Fibroblast of skin of back (primary cell): ENCODE measurements around the gene TTC7B. TPM values are rescaled to one million over a fixed set of nuclear protein-coding genes. Genes with fewer than 3 reads are reported as not detected.
A peak's percentile ranks its signal among the peaks of the same experiment; 100 is the strongest.
"Not testable (repeated sequence)": the region's sequence is repeated elsewhere in the genome, so short reads cannot be mapped to it uniquely, and the experiment has no call there.

Experiments used
- DNase-seq: peaks from one replicate; pipeline ENCODE4 v3.0.0-alpha.2; 2013
- polyA plus RNA-seq, 2 experiments: library from polyadenylated mRNA; unstranded; fragments of 120-200 nt; gene quantifications; one replicate each; pipeline ENCODE4 v1.2.1, GENCODE V29; 2013; ENCODE audit not compliant: insufficient read length in 2 of 2

Gene TTC7B, protein sequence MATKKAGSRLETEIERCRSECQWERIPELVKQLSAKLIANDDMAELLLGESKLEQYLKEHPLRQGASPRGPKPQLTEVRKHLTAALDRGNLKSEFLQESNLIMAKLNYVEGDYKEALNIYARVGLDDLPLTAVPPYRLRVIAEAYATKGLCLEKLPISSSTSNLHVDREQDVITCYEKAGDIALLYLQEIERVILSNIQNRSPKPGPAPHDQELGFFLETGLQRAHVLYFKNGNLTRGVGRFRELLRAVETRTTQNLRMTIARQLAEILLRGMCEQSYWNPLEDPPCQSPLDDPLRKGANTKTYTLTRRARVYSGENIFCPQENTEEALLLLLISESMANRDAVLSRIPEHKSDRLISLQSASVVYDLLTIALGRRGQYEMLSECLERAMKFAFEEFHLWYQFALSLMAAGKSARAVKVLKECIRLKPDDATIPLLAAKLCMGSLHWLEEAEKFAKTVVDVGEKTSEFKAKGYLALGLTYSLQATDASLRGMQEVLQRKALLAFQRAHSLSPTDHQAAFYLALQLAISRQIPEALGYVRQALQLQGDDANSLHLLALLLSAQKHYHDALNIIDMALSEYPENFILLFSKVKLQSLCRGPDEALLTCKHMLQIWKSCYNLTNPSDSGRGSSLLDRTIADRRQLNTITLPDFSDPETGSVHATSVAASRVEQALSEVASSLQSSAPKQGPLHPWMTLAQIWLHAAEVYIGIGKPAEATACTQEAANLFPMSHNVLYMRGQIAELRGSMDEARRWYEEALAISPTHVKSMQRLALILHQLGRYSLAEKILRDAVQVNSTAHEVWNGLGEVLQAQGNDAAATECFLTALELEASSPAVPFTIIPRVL
- polyA plus RNA-seq (2013, experiment 1 of 2; ENCODE audit: insufficient read length), result 50.3 TPM
- polyA plus RNA-seq (2013, experiment 2 of 2; ENCODE audit: insufficient read length), result 65.0 TPM

- peak; percentile 48 for DNase-seq
Observed at GRCh38 chr14:90815822-90816662, at the start of gene TTC7B. Gene TTC7B (minus strand): TSS chr14:90816430. CDS start chr14:90816295, 135 bp downstream.

DNA sequence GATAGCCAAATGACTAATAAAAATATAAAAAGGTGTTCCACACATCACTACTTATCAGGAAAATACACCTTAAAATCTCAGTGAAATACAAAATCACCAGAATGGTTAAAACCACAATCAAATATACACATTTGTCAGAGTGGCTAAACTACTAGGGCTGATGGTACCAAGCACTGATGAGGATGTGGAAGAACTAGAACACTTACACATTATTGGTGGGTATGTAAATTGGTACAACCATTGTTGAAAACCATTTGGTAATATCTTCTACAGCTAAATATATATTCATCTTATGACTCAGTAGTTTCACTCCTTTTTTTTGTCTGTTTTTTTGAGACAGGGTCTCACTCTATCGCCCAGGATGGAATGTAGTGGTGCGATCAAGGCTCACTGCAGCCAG lies 48.5 kb upstream of the TTC7B start:
- no peak for DNase-seq

GRCh38 chr14:90858511-90858910 lies 42.3 kb upstream of the TTC7B start:
- DNase-seq, result no peak

- DNase-seq, result no peak
Observed at GRCh38 chr14:90857866-90858265, 41.6 kb upstream of the TTC7B start.

- not testable (repeated sequence) for DNase-seq
Observed at GRCh38 chr14:90856115-90856514, 39.9 kb upstream of the TTC7B start.

DNA sequence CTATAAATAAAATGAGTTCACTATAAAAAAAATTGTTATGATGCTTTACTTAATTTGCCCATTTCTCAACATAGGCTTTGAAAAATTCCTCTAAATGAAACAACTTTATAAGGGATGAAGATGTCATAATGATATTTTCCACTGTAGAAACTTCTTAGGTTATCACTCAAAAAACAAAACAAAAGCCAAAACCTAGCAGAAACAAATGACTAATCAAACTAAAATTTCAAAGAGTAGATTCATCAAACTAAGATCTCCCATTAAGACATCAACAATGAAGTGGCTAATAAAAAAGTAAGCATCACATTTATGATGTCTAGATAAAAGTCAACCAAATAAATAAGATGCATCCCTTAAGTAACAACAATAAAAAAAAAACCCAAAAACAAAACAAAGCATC lies 36.9 kb upstream of the TTC7B start:
- no peak for DNase-seq

DNA sequence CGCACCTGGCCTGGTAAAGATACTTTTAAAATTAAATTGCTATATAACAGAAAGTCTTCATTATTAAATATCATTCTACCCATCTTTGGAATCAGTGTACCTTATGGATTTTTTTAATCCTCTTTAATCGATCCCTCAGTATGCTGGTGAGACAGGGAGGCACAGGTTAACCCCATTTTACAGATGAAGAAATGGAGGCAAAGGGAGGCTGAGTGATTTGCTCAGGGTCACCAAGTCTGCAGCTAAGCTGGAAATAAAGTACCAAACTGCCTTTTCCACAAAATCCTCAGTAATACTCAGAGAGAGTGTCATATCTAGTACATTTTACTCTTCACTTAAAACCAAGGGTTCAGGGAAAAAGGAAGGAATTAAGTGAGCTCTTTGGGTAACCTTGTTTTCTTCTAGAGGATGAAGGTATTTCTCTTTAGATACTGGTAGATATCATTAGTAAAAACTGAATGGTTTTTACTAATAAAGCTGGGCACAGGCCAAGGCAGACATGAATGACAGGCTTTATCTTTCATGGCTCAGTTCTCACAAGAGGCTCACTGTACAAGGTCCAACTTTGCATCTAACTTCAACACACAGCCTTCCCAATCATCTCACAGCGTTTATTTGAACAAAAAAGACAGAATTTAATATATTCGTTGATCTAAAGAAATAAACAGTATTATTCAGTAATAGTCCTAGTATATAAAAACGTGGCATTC lies 35.3 kb upstream of the TTC7B start:
- DNase-seq, result no peak

DNA sequence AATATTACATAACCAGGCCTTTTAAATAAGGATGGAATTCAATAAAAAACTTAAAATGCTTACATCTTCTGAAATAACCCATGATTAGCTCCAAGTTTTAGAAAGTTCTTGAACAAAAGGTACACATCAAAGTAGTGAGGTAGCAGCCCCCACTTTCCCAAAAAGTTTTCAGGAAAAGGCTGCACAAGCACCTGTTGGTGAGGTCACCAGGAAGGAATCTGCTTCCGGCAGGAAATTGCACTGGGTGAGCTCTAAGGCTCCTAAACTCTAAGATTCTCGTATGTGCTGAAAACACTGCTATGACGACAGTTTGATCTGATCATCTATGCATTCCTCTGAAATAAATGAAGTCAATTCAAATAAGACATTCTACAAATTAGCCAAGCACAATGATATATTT lies 34.3 kb upstream of the TTC7B start:
- peak; percentile 37 for DNase-seq

DNA sequence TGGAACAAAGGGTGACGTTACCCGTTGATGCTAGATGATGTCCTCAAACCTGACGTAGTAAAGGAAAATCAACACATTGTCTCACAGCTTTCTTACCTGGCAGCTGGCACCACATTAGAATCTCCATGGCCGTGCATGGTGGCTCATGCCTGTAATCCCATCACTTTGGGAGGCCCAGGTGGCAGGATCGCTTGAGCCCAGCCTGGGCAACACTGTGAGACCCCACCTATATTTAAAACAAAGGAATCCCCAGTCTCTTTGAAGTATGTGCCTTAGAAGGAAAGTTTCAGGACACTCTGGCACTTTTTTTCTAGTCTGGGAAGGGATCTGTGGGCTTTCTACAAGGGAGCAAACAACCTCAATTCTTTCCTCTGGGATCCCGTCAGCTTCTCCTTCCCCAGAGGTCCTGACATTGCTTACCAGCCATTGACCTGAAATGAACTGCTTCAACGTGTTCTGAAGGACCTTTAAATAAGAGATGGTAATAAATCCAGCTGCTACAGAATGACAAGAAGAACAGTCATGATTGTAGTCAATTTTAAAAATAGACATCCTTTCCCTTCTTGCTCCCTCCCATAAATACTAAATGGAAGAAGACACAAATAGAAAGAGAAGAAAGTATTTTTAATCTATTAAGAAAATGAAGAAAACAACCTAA lies 33.7 kb upstream of the TTC7B start:
- DNase-seq, result no peak

- no peak for DNase-seq
Observed at GRCh38 chr14:90848944-90849731, 32.9 kb upstream of the TTC7B start.

- peak; percentile 86 for DNase-seq
Observed at GRCh38 chr14:90846511-90846910, 30.3 kb upstream of the TTC7B start.

GRCh38 chr14:90844321-90844720 lies 28.1 kb upstream of the TTC7B start:
- no peak for DNase-seq

DNA sequence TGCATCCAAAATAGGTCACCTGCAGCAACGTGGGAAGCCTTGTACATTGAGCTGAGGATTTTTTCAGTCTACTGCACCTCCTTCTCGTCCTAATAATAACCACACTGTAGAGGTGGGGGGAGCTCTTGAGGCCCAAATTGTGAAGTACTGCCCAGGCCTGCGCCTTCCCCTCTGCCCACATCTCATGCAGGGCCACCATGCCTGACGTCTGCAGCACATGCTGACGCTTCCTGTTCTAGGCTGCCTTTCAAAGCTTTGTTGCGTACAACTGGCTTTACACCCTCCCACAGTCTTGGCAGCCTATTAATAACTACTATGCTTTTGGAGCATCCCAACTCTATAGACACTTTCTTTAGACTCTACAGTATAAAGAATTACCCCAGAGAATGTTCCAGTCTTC lies 26.5 kb upstream of the TTC7B start:
- no peak for DNase-seq

GRCh38 chr14:90840667-90841066 lies 24.4 kb upstream of the TTC7B start:
- DNase-seq, result not testable (repeated sequence)

DNA sequence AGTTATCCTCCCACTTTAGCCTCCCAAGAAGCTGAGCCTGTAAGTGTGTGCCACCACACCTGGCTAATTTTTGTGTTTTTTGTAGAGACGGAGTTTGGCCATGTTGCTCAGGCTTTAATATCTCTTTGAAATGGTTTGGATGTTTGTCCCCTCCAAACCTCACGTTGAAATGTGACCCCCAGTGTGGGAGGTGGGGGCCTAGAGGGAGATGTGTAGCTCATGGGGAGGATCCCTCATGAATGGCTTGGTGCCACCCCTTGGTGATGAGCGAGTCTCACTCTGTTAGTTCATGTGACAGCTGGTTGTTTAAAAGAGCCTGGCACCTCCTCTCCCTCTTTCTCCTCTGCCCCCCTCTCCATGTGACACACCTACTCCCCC lies 23.6 kb upstream of the TTC7B start:
- no peak for DNase-seq

DNA sequence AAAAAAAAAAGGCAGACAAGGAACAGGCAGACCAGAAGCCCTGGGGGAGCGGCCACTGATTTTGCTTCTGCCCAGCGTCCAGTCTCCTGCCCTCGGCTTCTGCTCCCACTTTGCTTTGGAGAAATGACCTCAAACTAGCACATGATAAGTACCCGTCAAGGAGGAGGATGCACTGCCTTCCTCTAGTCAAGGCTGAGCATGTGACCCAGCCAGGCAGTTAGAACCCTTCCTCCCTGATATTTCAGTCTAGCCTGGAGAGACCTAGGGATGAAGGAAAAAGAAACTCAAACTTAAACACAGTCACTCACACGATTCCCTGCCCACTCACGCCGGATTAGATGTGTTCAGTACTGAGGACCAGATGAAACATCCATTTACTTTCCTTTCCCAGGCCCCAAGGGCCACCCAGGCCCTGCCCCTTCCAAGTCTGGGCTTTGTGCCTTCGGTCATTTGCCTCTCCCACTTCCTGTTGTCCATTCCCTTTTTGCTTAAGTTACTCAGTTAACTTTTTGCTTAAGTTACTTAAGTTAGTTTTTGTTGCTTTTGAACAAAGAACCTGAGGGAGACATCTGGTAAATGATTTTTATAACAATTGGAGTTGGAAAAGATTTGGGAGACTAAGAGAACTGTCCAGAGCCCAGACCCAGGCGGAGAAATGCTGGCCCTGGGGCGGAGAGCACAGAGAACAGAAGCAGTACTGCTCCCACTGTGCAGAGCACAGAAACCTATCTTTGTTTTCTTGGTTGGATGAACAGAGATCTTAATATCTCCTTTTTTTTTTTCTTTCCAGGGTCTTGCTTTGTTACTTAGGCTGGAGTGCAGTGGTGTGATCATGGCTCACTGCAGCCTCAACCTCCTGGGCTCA lies 23.0 kb upstream of the TTC7B start:
- peak; percentile 14 for DNase-seq

GRCh38 chr14:90838531-90838930 lies 22.3 kb upstream of the TTC7B start:
- DNase-seq, result not testable (repeated sequence)

GRCh38 chr14:90837355-90837754 lies 21.1 kb upstream of the TTC7B start:
- no peak for DNase-seq

- DNase-seq, result no peak
Observed at GRCh38 chr14:90836692-90837063, 20.4 kb upstream of the TTC7B start.

- DNase-seq, result no peak
Observed at GRCh38 chr14:90831821-90832220, 15.6 kb upstream of the TTC7B start.
